ENCODE measurements around the gene MAG. TPM values are rescaled to one million over a fixed set of nuclear protein-coding genes. Genes with fewer than 3 reads are reported as not detected.

MAG gene
- polyA plus RNA-seq, 3 donors: 0.16 TPM; not detected in 2

DNA sequence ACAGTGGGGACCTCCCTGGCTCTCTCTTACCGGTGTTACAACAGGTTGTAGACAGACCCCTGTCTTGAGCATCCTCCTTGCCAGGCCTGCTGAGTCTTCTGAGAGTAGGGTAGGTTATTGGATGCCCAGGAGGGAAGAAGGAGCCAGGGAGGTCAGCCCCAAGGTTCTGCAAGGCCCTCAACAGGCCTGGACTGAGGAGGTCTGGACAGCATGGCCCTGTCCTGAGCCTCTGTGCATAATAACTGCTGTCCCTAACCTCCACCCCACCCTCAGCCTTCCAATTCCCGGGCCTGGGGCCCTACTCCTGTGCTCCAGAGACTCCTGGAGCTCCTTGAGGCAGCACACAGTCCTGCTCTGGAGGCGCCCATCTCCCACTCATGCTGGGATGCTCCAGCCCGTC, 37.4 kb downstream of the MAG start:
- H3K27ac ChIP-seq (ENCODE audit: low read depth, low read length): no peak overlapping the region
- 73 to 79% (median 78%) methylated on average over 4 of the region's 4 CpGs for WGBS, 3 donors

DNA sequence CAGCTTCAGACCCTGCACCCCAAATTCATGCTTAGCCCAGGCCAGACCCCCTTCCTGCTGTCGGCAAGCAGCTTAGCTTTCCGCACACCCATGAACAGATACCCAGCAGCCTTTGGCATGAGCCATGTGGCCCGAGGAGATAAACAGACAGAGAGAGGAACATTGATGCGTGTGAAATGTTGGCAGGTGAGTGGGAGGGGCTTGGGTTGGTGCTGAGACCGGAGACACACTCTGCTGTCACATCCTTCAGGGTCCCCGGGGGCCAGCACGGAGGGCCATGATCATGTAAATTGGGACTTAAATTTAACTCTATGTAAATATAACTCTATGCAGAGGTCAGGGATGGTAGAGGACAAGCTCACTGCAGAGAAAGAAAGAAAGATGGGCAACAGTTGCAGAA, 38.5 kb downstream of the MAG start:
- no peak overlapping the region for H3K27ac ChIP-seq (ENCODE audit: low read depth, low read length)
- WGBS, 3 donors: 68 to 75% (median 70%) methylated on average over 7 of the region's 7 CpGs

DNA sequence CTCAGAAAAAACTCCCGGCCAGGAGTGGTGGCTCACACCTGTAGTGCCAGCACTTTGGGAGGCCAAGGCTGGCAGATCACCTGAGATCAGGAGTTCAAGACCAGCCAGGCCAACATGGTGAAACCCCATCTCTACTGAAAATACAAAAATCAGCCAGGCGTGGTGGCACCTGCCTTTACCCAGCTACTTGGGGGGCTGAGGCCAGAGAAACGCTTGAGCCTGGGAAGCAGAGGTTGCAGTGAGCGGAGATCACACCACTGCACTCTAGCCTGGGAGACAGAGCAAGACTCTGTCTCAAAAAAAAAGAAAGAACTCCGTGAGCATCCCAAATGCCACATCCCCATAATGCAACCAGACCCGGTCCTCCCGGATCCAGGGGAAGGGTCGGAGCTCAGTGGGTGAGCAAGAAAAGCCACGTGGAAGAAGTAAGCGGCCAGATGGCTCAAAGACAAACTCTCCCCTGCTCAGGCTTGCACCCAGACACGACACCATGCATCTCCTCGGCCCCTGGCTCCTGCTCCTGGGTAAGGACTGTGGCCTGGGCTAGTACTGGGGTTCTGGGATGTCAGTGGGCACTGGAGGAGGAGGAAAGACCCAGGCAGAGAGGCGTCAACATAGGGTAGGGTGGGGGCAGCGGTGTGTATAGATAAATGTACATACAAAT, 39.7 kb downstream of the MAG start:
- 80 to 88% (median 86%) methylated on average over 14 of the region's 14 CpGs for WGBS, 3 donors
- H3K27ac ChIP-seq (ENCODE audit: low read depth, low read length): no peak overlapping the region

DNA sequence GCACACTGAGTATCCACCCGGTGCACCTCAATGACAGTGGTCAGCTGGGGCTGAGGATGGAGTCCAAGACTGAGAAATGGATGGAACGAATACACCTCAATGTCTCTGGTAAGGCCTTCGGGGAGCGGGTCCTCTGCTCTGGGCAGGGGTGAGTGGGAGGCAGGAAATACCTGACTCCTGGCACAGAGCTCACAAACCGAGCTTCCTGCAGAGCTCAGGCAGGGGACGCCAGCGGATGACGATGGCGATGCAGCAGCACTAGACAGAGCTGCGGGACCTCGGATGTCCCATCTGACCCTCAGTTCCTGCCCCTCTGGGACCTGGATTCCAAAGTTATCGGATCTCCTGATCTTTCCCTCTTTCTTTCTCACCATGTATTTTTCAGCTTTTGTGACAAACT, 40.9 kb downstream of the MAG start:
- 38 to 64% (median 41%) methylated on average over 12 of the region's 12 CpGs for WGBS, 3 donors
- H3K27ac ChIP-seq (ENCODE audit: low read depth, low read length): no peak overlapping the region

DNA sequence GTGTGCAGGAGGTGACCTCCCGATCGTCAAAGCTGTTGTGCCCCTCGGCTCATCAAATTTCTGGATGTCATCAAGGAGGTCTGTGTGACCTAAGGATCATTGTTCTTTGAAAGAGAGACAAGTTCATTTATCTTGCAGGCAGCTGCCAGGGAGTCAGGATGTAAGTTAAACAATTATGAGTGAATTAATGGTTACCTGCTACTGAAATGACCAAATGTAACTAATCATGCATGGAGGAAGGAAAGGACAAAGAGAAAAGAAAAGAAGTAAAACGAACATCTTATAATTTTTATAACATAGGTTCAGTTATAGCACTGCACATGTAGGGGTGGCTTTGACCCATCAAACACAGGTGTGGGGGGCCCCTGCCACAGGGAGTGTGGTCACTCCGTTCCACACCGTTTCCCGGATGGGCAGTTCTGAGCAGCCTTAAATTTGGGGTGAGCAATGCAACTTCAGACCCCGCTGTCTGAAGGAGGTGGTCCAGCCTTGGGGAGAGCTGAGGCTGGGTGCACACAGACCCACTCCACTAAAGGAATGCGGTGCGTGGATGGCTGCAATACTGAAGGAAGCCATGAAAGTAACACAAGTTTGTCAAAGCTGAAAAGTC, 42.3 kb downstream of the MAG start:
- WGBS, 3 donors: 78 to 87% (median 85%) methylated on average over 10 of the region's 10 CpGs
- H3K27ac ChIP-seq (ENCODE audit: low read depth, low read length): no peak overlapping the region

DNA sequence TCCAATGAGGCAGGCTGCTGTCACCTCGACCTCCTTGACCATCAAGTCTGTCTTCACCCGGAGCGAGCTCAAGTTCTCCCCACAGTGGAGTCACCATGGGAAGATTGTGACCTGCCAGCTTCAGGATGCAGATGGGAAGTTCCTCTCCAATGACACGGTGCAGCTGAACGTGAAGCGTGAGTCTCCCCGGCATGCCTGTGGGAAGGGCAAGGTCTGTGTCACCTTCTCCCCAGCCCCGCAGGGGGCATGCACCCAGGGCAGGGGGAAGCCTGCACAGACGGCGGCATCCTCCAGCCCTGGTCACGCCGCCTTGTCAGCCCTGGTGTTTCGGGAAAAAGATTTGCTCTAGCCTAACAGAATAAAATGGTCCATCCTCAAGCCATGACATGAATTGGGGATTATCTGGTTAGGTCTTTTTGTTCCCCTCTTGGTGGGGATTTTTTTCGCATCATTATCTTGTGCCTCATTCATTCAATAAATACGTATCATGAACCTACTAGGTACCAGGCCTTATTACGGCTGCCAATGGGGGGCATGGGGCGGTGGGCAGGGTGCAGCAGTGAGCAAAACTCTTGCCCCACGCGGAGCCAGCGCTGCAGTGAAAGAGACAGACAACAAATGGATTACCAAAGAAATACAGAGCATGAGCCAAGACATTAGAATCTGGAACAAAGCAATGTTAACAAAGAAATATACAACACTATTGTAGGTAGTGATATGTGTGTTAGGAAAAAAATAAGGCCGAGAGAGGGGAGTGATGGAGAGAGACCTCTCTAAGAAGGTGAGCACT, 44.4 kb downstream of the MAG start:
- H3K27ac ChIP-seq (ENCODE audit: low read depth, low read length): no peak overlapping the region
- 83 to 85% (median 85%) methylated on average over 21 of the region's 21 CpGs for WGBS, 3 donors

DNA sequence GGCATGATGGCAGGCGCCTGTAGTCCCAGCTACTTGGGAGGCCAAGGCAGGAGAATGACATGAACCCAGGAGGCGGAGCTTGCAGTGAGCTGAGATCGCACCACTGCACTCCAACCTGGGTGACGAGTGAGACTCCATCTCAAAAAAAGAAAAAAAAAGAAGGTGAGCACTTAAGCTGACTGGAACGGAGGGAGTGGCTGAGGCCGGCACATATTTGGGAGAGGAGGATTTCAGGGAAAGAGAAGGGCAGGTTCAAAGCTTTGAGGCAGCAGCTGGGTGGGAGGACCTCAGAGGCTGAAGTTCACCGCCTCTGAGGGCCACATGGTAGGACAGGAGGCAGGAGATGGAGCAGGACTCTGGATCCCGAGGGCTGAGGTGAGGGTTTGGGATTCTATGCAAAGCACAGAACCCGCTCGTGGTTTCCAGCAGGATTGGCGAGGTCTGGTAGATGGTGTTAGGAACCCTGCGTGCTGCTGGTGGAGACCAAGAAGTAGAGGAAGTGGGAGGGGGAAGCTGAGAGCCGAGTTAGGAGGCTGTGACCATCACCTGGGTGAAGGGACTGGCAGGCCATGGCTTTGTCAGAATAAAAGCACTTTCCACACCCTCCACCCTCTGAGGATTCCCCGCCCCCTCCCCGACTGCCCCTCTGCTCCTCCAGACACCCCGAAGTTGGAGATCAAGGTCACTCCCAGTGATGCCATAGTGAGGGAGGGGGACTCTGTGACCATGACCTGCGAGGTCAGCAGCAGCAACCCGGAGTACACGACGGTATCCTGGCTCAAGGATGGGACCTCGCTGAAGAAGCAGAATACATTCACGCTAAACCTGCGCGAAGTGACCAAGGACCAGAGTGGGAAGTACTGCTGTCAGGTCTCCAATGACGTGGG, 45.4 kb downstream of the MAG start:
- H3K27ac ChIP-seq (ENCODE audit: low read depth, low read length): no peak overlapping the region
- WGBS, 3 donors: 78 to 82% (median 79%) methylated on average over 25 of the region's 25 CpGs

DNA sequence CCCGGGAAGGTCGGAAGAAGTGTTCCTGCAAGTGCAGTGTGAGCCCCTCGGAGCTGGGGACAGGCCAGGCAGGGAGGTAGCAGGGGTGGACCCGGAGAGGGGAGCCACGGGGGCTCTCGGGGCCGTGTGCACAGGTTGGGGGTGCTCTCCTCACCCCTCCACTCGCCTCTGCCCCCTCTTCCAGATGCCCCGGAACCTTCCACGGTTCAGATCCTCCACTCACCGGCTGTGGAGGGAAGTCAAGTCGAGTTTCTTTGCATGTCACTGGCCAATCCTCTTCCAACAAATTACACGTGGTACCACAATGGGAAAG, 46.0 kb downstream of the MAG start:
- H3K27ac ChIP-seq (ENCODE audit: low read depth, low read length): no peak overlapping the region
- WGBS, 3 donors: 85 to 88% (median 88%) methylated on average over 9 to 13 of the region's 13 CpGs

DNA sequence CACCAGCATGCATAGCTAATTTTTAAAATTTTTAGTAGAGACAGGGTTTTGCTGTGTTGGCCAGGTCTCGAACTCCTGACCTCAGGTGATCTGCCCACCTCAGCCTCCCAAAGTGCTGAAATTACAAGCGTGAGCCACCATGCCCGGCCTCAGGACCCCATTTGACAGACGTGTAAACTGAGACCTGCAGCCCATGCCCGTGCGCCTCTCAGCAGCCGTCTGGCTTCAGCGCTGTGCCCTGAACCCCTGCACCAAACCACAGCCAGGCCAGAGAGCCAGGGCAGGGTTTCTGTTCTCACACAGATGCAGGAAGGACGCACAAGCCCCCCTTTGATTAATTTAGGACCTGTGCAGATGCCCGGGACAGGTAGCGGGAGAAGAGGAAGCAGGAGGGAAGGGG, 48.5 kb downstream of the MAG start:
- 85 to 90% (median 86%) methylated on average over 11 of the region's 11 CpGs for WGBS, 3 donors
- no peak overlapping the region for H3K27ac ChIP-seq (ENCODE audit: low read depth, low read length)

DNA sequence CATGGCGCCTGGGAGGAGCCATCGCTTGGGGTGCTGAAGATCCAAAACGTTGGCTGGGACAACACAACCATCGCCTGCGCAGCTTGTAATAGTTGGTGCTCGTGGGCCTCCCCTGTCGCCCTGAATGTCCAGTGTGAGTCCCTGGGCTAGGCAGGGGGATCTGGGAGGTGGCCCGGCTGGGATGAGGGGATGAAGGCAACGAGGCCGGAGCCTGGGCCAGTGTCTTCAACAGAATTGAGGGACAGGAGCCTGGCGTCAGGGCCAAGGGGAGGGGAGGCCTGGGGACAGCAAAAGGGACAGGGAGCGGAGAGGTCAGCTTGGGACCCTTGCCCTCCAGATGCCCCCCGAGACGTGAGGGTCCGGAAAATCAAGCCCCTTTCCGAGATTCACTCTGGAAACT, 49.0 kb downstream of the MAG start:
- H3K27ac ChIP-seq (ENCODE audit: low read depth, low read length): no peak overlapping the region
- WGBS, 3 donors: 84 to 90% (median 86%) methylated on average over 16 of the region's 16 CpGs

DNA sequence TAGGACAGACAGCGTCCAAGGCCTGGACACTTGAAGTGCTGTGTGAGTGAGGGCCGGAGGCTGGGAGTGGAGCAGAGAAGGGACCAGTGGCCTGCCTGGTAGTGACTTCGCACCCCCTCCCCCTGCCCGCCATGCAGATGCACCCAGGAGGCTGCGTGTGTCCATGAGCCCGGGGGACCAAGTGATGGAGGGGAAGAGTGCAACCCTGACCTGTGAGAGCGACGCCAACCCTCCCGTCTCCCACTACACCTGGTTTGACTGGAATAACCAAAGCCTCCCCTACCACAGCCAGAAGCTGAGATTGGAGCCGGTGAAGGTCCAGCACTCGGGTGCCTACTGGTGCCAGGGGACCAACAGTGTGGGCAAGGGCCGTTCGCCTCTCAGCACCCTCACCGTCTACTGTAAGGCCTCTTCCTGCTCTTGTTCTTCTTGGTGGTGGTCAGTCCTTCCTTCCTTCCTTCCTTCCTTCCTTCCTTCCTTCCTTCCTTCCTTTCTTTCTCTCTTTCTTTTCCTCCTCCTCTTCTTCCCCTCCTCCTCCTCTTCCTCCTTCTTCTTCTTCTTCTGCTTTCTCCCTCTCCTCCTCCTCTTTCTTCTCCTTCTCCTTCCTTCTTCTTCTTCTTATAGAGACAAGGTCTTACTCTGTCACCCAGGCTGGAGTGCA, 49.7 kb downstream of the MAG start:
- H3K27ac ChIP-seq (ENCODE audit: low read depth, low read length): no peak overlapping the region
- WGBS, 3 donors: 85 to 89% (median 86%) methylated on average over 14 of the region's 14 CpGs

DNA sequence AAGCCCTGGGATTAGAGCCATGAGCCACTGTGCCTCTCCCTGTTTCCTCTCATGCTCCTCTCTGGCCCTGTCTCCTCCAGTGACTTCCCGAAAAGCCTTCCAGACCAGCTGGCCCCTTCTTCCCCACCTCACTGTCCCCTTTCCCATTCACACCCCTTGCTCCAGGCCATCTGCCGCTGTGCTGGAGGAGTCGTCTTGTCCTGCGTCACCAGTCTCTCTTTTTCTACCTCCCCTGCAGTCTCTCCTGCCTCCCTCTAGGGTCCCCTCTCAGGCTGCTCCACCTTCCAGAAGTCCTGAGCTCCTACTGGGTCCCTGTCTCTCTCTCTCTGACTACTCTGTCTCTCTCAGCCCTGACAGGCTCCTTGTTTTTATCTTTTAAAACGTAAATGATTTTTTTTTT, 50.5 kb downstream of the MAG start:
- WGBS, 3 donors: 60 to 73% (median 66%) methylated on average over 5 of the region's 5 CpGs
- no peak overlapping the region for H3K27ac ChIP-seq (ENCODE audit: low read depth, low read length)

DNA sequence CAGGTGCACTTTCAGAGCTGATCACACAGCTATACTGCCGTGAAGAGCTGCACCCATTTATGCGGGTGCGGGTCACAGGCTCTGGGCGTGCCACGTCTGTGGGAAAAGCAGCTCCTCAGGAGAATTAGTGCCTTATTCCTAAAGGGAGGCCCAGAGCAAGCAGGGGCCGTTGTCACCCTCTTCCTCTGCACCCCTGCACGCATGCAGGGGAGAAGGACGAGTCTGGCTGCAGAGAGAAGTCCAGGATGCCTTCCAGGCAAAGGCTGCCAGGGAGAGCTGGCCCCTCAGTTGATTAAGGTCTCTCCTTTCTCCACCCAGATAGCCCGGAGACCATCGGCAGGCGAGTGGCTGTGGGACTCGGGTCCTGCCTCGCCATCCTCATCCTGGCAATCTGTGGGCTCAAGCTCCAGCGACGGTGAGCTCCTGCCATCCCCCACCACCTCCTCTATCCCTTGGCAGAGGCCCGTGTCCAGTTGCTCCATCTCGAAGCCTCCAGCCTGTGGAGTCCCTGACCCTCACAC, 52.6 kb downstream of the MAG start:
- WGBS, 3 donors: 80 to 84% (median 80%) methylated on average over 12 to 17 of the region's 17 CpGs
- H3K27ac ChIP-seq (ENCODE audit: low read depth, low read length): no peak overlapping the region

DNA sequence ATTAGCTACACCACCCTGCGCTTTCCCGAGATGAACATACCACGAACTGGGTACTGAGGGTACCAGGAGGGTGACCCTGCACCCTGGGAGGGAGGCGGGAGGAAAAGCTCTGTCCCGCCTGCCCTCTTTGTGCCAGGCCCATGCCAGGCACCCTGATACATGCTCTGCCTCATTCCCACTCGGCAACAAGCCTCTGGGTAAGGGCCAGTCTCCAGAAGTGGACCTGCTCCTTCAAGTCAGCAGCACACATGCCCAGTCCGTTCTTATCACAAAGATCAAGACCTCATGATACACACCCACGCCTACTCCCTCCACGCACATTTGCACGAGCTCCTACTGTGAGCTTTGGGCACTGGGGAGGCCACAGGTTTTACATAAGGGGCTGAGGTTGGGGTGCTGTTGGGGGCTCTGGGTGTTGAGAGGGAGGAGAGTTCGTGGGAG, 53.7 kb downstream of the MAG start:
- H3K27ac ChIP-seq (ENCODE audit: low read depth, low read length): no peak overlapping the region
- WGBS, 3 donors: 69 to 77% (median 77%) methylated on average over 11 of the region's 11 CpGs

DNA sequence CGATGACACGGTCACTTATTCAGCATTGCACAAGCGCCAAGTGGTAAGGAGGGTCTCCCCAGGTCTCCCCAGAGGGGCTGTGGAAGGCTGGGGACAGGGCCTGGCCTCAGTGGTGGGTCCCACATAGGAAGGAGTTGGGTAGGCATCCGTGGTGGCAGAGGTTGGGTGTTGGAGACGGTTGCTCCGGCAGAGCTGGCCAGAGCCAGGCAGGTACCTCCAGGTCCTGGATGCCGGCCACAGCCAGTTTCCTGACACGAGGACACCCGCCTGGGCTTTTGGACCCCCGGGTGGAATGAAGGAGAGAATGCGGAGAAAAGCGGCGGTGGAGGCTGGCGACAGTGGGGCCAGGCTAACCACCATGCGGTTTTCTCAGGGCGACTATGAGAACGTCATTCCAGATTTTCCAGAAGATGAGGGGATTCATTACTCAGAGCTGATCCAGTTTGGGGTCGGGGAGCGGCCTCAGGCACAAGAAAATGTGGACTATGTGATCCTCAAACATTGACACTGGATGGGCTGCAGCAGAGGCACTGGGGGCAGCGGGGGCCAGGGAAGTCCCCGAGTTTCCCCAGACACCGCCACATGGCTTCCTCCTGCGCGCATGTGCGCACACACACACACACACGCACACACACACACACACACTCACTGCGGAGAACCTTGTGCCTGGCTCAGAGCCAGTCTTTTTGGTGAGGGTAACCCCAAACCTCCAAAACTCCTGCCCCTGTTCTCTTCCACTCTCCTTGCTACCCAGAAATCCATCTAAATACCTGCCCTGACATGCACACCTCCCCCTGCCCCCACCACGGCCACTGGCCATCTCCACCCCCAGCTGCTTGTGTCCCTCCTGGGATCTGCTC, 54.5 kb downstream of the MAG start:
- WGBS, 3 donors: 51 to 71% (median 58%) methylated on average over 28 of the region's 28 CpGs
- H3K27ac ChIP-seq (ENCODE audit: low read depth, low read length): no peak overlapping the region

DNA sequence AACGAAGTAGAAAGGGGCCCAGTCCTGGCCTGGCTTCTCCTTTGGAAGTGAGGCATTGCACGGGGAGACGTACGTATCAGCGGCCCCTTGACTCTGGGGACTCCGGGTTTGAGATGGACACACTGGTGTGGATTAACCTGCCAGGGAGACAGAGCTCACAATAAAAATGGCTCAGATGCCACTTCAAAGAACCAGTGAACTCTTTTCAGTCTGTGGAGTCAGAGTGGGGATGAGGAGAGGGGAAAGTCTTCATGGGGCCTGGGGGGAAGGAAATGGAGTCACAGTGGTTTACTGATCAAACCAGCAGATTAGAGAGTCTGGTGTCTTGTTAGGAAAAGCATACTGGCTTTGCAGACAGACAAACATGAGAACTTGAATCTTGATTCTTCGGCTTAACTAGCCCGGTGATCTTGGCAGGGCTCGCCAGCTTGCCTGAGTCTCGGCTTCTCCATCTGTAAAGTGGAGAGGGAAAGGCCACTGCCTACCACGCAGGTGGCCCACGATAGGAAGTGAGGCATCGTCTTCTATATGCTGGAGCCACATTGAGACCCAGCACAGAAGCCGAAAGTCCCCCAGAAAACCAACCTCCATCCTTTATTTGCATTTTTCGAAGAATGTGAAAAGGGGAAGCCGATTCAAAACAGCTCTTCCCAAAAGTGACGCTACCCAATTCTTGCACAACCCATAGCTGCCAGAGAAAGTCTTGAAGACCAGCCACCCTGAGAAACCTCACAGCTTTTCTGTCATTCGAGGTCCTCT, 55.4 kb downstream of the MAG start, which contains the start of gene FFAR1:
TSS of gene FFAR1 (plus strand) at position 732 of the 759 bp plus-strand sequence. CDS start 3,650 bp downstream, outside the sequence.
- no peak within 1 kb of the TSS for H3K27ac ChIP-seq (ENCODE audit: low read depth, low read length)
- 39 to 71% (median 50%) methylated on average over 18 of the region's 18 CpGs for WGBS, 3 donors
